ENCODE measurements around the gene SCAMP4.
A peak's percentile ranks its signal among the peaks of the same experiment; 100 is the strongest.
"Not testable (repeated sequence)": the region's sequence is repeated elsewhere in the genome, so short reads cannot be mapped to it uniquely, and the experiment has no call there.

Gene SCAMP4

GRCh38 chr19:1872807-1873523 lies 32.2 kb upstream of the SCAMP4 start:
- H3K27me3 ChIP-seq (ENCODE audit: insufficient read depth, poor library complexity, severe bottlenecking) = no peaks in the 10 kb centered on the region
- peaks cover 3% of the 10 kb centered on the region; the same call in 1 of the 2 replicates for H3K36me3 ChIP-seq (ENCODE audit: low read depth)
- no peak overlapping the region for H3K4me3 ChIP-seq (ENCODE audit: severe bottlenecking)
- ATAC-seq (ENCODE audit: low read depth) (no peak), DNase-seq (ENCODE audit: low spot score) (no peak)
- peaks cover 14% of the 10 kb centered on the region for H3K4me1 ChIP-seq (ENCODE audit: insufficient read depth, poor library complexity, severe bottlenecking)
- TF ChIP-seq CTCF (IDR thresholded peaks at IDR 0.05; ENCODE audit: poor library complexity, severe bottlenecking) = no peak
- H3K9me3 ChIP-seq (ENCODE audit: severe bottlenecking) = no peaks in the 10 kb centered on the region
- peak overlapping the region; percentile 69 for H3K27ac ChIP-seq (ENCODE audit: poor library complexity, severe bottlenecking)

- Histone ChIP-seq H3K4me1 (ENCODE audit: insufficient read depth, poor library complexity, severe bottlenecking) (peaks cover 14% of the 10 kb centered on the region), H3K27me3 (ENCODE audit: insufficient read depth, poor library complexity, severe bottlenecking) (no peaks in the 10 kb centered on the region), H3K4me3 (ENCODE audit: severe bottlenecking) (peak overlapping the region; percentile 71), H3K9me3 (ENCODE audit: severe bottlenecking) (no peaks in the 10 kb centered on the region), H3K27ac (ENCODE audit: poor library complexity, severe bottlenecking) (peak overlapping the region; percentile 69), H3K36me3 (ENCODE audit: low read depth) (peaks cover 3% of the 10 kb centered on the region; the same call in 1 of the 2 replicates)
- no peak for ATAC-seq (ENCODE audit: low read depth)
- TF ChIP-seq CTCF (IDR thresholded peaks at IDR 0.05; ENCODE audit: poor library complexity, severe bottlenecking) = no peak
- DNase-seq (ENCODE audit: low spot score) = peak; percentile 55
Measured at GRCh38 chr19:1873524-1874473, 31.4 kb upstream of the SCAMP4 start.

- DNase-seq (ENCODE audit: low spot score) = no peak
- Histone ChIP-seq H3K36me3 (ENCODE audit: low read depth) (peaks cover 3% of the 10 kb centered on the region; the same call in 1 of the 2 replicates), H3K4me1 (ENCODE audit: insufficient read depth, poor library complexity, severe bottlenecking) (peaks cover 14% of the 10 kb centered on the region), H3K27ac (ENCODE audit: poor library complexity, severe bottlenecking) (peak overlapping the region; percentile 69), H3K4me3 (ENCODE audit: severe bottlenecking) (peak overlapping the region; percentile 71), H3K9me3 (ENCODE audit: severe bottlenecking) (no peaks in the 10 kb centered on the region), H3K27me3 (ENCODE audit: insufficient read depth, poor library complexity, severe bottlenecking) (no peaks in the 10 kb centered on the region)
- TF ChIP-seq CTCF (IDR thresholded peaks at IDR 0.05; ENCODE audit: poor library complexity, severe bottlenecking) = no peak
- no peak for ATAC-seq (ENCODE audit: low read depth)
Measured at GRCh38 chr19:1874554-1875185, 30.5 kb upstream of the SCAMP4 start.

GRCh38 chr19:1875265-1875645 lies 29.9 kb upstream of the SCAMP4 start:
- not testable (repeated sequence) for H3K27me3 ChIP-seq (ENCODE audit: insufficient read depth, poor library complexity, severe bottlenecking); H3K36me3 ChIP-seq (ENCODE audit: low read depth); H3K9me3 ChIP-seq (ENCODE audit: severe bottlenecking); DNase-seq (ENCODE audit: low spot score)
- H3K4me3 ChIP-seq (ENCODE audit: severe bottlenecking) = peak overlapping the region; percentile 71
- peak; percentile 15; the same call in 2 of the 3 replicates for ATAC-seq (ENCODE audit: low read depth)
- peaks cover 14% of the 10 kb centered on the region for H3K4me1 ChIP-seq (ENCODE audit: insufficient read depth, poor library complexity, severe bottlenecking)
- H3K27ac ChIP-seq (ENCODE audit: poor library complexity, severe bottlenecking) = peak overlapping the region; percentile 69
